ENCODE results near the gene NXPE2. TPM values are rescaled to one million over a fixed set of nuclear protein-coding genes. Genes with fewer than 3 reads are reported as not detected.
"Not testable (repeated sequence)": the region's sequence is repeated elsewhere in the genome, so short reads cannot be mapped to it uniquely, and the experiment has no call there.

Gene NXPE2
- not detected in 2 replicates for total RNA-seq (ENCODE audit: low replicate concordance)
- long read RNA-seq: 0 reads

DNA sequence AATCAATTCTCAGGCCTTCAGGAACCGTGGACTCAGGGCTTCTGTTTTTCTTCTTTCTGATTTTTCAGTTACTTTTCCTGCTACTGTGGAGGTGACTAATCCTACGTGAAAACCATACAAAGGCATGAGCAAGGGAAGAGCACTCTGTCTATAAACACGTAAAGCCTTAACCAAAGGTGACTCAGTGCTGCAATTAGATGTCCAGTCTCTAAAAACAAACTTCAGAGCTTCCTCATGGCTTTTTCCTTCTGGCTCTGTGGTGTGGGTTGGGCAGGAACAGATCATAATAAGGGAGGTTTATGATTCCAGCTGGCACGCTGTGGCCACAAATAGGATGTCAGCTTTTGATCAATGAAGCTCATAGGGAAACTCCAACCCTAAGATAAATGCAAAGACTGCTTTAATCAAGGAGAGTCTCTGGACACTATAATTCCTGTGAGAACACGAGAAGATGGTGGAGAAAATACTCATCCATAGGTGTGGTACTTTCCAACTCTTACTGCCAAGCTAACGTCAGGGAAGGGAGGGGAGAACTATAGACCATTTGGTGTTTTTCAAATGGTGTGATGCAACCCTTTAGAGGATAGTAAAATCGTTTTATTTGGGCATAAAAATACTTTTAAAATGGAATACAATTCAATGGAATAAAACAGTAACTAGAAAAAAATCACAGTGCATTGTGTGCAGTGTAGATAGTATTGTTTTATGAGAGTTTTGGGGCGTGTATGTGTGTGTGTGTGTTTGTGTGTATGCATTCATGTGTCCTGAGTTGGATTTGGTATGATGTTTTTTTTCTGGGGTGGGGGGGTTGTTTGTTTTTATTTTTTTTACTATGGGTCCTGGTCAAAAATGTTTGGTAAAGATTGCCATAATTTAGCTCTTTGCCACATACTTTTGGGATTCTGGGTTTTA is at the start of gene NXPE2:
Gene NXPE2, plus strand, starts transcription at position 403 of the 912 bp plus-strand sequence. Its CDS starts 49 bp downstream, at position 452.
- TF ChIP-seq, protein P1, sequence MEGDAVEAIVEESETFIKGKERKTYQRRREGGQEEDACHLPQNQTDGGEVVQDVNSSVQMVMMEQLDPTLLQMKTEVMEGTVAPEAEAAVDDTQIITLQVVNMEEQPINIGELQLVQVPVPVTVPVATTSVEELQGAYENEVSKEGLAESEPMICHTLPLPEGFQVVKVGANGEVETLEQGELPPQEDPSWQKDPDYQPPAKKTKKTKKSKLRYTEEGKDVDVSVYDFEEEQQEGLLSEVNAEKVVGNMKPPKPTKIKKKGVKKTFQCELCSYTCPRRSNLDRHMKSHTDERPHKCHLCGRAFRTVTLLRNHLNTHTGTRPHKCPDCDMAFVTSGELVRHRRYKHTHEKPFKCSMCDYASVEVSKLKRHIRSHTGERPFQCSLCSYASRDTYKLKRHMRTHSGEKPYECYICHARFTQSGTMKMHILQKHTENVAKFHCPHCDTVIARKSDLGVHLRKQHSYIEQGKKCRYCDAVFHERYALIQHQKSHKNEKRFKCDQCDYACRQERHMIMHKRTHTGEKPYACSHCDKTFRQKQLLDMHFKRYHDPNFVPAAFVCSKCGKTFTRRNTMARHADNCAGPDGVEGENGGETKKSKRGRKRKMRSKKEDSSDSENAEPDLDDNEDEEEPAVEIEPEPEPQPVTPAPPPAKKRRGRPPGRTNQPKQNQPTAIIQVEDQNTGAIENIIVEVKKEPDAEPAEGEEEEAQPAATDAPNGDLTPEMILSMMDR (conservative IDR thresholded peaks at IDR 0.05): no peak
- Mint-ChIP-seq H3K36me3 (no peaks in the 10 kb centered on the region), H3K27me3 (peaks cover 13% of the 10 kb centered on the region), H3K27ac (no peak within 1 kb of the TSS), H3K4me1 (ENCODE audit: unreplicated experiment) (no peaks in the 10 kb centered on the region), H3K9me3 (peaks cover 4% of the 10 kb centered on the region), H3K4me3 (no peak within 1 kb of the TSS)
- no peak for DNase-seq (ENCODE audit: extremely low spot score, unreplicated experiment)

DNA sequence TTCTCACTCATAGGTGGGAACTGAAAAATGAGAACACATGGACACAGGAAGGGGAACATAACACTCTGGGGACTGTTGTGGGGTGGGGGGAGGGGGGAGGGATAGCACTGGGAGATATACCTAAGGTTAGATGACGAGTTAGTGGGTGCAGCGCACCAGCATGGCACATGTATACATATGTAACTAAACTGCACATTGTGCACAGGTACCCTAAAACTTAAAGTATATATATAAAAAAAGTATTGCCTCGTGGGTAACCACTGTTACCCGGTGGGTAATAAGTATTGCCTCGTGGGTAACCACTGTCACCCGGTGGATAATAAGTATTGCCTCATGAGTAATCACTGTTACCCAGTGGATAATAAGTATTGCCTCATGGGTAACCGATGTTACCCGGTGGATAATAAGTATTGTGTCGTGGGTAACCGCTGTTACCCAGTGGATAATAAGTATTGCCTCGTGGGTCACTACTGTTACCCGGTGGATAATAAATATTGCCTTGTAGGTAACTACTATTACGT is 46.8 kb upstream of the NXPE2 start:
- H3K4me1 Mint-ChIP-seq (ENCODE audit: unreplicated experiment); H3K4me3 Mint-ChIP-seq; DNase-seq (ENCODE audit: extremely low spot score, unreplicated experiment); H3K36me3 Mint-ChIP-seq; H3K27me3 Mint-ChIP-seq; H3K9me3 Mint-ChIP-seq; H3K27ac Mint-ChIP-seq: not testable (repeated sequence)

DNA sequence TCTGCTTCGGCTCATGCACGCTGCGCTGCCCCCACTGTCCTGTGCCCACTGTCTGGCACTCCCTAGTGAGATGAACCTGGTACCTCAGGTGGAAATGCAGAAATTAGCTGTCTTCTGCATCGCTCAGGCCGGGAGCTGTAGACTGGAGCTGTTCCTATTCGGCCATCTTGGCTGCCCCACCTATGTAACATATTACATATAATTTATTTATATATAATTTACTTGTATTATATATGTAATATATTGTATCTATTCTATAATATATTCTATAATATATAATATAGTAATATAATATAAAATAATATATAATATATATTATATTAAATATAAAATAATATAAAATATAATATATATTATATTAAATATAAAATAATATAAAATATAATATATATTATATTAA is 38.9 kb upstream of the NXPE2 start:
- not testable (repeated sequence) for H3K4me3 Mint-ChIP-seq; H3K27me3 Mint-ChIP-seq; H3K27ac Mint-ChIP-seq; H3K4me1 Mint-ChIP-seq (ENCODE audit: unreplicated experiment); H3K36me3 Mint-ChIP-seq; DNase-seq (ENCODE audit: extremely low spot score, unreplicated experiment); H3K9me3 Mint-ChIP-seq

- H3K27ac Mint-ChIP-seq: no peak overlapping the region
- H3K4me3 Mint-ChIP-seq: no peak overlapping the region
- no peaks in the 10 kb centered on the region for H3K4me1 Mint-ChIP-seq (ENCODE audit: unreplicated experiment)
- TF ChIP-seq, protein P1 (conservative IDR thresholded peaks at IDR 0.05): no peak
- H3K36me3 Mint-ChIP-seq: no peaks in the 10 kb centered on the region
- H3K9me3 Mint-ChIP-seq: no peaks in the 10 kb centered on the region
- H3K27me3 Mint-ChIP-seq: peaks cover 5% of the 10 kb centered on the region
- DNase-seq (ENCODE audit: extremely low spot score, unreplicated experiment): no peak
Measured at GRCh38 chr11:114650661-114651060, 27.7 kb upstream of the NXPE2 start.

GRCh38 chr11:114651145-114651718 is 27.1 kb upstream of the NXPE2 start:
- no peak for DNase-seq (ENCODE audit: extremely low spot score, unreplicated experiment)
- TF ChIP-seq, protein P1 (conservative IDR thresholded peaks at IDR 0.05): no peak
- H3K27me3 Mint-ChIP-seq: peaks cover 5% of the 10 kb centered on the region
- no peaks in the 10 kb centered on the region for H3K9me3 Mint-ChIP-seq
- no peaks in the 10 kb centered on the region for H3K4me1 Mint-ChIP-seq (ENCODE audit: unreplicated experiment)
- no peak overlapping the region for H3K27ac Mint-ChIP-seq
- H3K36me3 Mint-ChIP-seq: no peaks in the 10 kb centered on the region
- H3K4me3 Mint-ChIP-seq: no peak overlapping the region

GRCh38 chr11:114653148-114653547 is 25.2 kb upstream of the NXPE2 start:
- H3K36me3 Mint-ChIP-seq: no peaks in the 10 kb centered on the region
- peaks cover 5% of the 10 kb centered on the region for H3K27me3 Mint-ChIP-seq
- TF ChIP-seq, protein P1 (conservative IDR thresholded peaks at IDR 0.05): no peak
- no peak overlapping the region for H3K27ac Mint-ChIP-seq
- H3K4me3 Mint-ChIP-seq: no peak overlapping the region
- H3K4me1 Mint-ChIP-seq (ENCODE audit: unreplicated experiment): no peaks in the 10 kb centered on the region
- H3K9me3 Mint-ChIP-seq: no peaks in the 10 kb centered on the region
- DNase-seq (ENCODE audit: extremely low spot score, unreplicated experiment): no peak
